SU-DHL-6 (cell line): Measurements from ENCODE around the gene MRPS26.

ENCODE experiments used
- EZH2phosphoT487 ChIP-seq: fragments of 200-600 bp; sonication (generic), shearing (Covaris generic); conservative IDR thresholded peaks from 2 replicates; pipeline ENCODE4 v1.6.1; 2018; ENCODE audit warnings: mild to moderate bottlenecking, antibody characterized with exemption, low read length, moderate library complexity, mixed read lengths
- TF ChIP-seq, protein P1 (sequence below): fragments of 200-600 bp; sonication (generic); IDR thresholded peaks from one replicate; pipeline ENCODE4 v1.5.1; 2017; ENCODE audit warnings: antibody characterized with exemption, mild to moderate bottlenecking, low read length, moderate library complexity; ENCODE audit not compliant: insufficient read depth, poor library complexity, severe bottlenecking

DNA sequence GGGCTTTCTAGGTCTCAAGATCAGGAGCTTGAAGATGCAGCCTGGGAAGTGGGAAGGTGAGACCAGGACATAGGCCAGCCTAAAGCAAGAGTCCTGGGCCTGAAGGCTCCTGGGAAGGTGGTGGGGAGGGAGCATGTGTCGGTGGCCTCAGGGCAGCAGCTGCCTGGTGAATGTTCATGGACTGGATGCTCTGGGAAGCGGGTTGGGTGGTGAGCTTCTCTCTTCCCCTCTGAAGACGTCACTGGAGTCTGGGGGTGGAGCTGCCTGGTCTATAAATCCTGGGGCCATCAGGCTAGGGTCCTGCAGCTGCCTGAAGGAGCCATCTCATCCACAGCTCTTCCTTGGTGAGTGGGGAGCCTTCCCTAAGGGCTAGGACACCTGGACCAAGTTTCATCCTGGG is 2.5 kb upstream of the MRPS26 start, which contains the start of gene GNRH2:
- TF ChIP-seq, protein P1, sequence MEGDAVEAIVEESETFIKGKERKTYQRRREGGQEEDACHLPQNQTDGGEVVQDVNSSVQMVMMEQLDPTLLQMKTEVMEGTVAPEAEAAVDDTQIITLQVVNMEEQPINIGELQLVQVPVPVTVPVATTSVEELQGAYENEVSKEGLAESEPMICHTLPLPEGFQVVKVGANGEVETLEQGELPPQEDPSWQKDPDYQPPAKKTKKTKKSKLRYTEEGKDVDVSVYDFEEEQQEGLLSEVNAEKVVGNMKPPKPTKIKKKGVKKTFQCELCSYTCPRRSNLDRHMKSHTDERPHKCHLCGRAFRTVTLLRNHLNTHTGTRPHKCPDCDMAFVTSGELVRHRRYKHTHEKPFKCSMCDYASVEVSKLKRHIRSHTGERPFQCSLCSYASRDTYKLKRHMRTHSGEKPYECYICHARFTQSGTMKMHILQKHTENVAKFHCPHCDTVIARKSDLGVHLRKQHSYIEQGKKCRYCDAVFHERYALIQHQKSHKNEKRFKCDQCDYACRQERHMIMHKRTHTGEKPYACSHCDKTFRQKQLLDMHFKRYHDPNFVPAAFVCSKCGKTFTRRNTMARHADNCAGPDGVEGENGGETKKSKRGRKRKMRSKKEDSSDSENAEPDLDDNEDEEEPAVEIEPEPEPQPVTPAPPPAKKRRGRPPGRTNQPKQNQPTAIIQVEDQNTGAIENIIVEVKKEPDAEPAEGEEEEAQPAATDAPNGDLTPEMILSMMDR = no peak
- TF ChIP-seq EZH2phosphoT487 = no peak
